ENCODE measurements around the gene RPTOR. TPM values are rescaled to one million over a fixed set of nuclear protein-coding genes. Genes with fewer than 3 reads are reported as not detected.

The RPTOR gene
- total RNA-seq, 1 donor from 2014 or later, result 32.3 TPM

DNA sequence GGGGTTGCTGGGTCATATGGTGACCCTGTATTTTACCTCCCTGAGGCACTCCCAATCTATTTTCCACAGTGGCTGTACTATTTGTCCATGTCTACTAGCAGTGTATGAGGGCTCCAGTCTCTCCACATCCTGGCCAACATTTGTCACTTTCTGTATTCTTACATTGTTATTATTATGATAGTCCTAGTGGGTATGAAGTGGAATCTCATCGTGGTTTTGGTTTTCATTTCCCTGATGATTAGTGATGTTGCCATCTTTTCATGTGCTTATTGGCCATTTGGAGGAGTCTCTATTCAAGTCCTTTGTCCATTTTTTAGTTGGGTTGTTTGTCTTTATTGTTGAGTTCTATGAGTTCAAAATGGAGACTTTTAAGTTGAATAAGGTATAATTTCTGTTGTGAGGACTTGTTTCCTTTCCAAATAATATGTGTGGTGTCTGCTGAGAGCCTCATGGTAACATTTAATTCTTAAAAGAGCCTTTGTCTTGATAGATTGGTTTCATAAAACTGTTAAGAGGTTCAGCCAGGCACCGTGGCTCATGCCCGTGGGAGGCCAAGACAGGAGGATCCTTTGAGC, 108.2 kb downstream of the RPTOR start:
- intact Hi-C loops (cut with DNase I), result no loop called here
- DNase-seq (ENCODE audit: low spot score), result no peak

GRCh38 chr17:80653856-80654255, 109.2 kb downstream of the RPTOR start:
- intact Hi-C loops (cut with DNase I), result no loop called here
- no peak for DNase-seq (ENCODE audit: low spot score)

DNA sequence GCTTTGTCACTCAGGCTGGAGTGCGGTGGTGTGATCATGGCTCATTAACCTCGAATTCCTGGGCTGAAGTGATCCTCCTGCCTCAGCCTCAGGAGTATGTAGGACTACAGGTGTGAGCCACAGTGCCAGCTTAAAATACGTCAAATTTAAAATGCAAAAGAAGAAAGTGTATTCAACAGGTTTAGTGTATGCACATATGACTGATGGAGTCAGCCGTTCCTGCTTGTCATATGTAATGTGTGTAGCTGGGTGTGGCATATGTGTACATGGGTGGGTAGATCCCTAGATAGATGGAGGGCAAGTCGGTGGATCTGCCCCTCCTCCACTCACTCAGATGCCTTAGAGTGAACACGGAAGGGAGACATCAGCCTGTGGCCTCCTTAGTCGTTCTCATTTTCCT, 111.0 kb downstream of the RPTOR start:
- intact Hi-C loops (cut with DNase I), result no loop called here
- no peak for DNase-seq (ENCODE audit: low spot score)

- intact Hi-C loops (cut with DNase I), result no loop called here
- DNase-seq (ENCODE audit: low spot score), result no peak
Observed at GRCh38 chr17:80656590-80656989, 112.0 kb downstream of the RPTOR start.

DNA sequence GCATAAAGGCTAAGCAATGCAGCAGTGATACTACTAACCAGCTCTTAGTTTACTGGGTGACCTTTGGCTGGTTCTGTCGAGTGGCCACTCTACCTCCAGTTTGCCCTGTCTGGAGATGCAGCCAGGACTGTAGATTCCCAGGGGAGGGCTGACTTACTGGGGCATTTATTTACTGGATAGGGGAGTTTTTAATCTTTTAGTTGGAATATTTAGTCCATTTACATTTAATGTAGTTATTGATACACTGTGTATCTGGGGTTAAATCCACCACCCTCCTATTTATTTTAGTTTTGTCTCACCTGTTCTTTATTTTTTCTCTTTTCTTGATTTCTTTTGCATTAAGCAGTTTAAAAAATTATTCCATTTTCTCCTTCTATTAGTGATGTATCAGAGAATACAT, 112.9 kb downstream of the RPTOR start:
- intact Hi-C loops (cut with DNase I), result no loop called here
- DNase-seq (ENCODE audit: low spot score), result no peak

GRCh38 chr17:80658821-80659220, 114.2 kb downstream of the RPTOR start:
- DNase-seq (ENCODE audit: low spot score), result no peak

DNA sequence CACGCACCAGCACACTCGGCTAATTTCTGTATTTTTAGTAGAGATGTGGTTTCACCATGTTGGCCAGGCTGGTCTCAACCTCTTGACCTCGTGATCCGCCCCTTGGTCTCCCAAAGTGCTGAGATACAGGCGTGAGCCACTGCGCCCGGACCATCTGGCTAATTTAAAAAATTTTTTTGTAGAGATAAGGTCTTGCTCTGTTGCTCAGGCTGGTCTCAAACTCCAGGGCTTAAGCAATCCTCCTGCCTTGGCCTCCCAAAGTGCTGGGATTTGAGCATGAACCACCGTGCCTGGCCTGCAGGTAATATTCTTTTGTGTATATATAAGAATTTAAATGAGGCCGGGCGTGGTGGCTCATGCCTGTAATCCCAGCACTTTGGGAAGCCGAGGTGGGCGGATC, 115.0 kb downstream of the RPTOR start:
- DNase-seq (ENCODE audit: low spot score), result no peak
- intact Hi-C loops (cut with DNase I), result no loop called here

More at GRCh38 chr17:80658821-80659220, 114.2 kb downstream of the RPTOR start:
- intact Hi-C loops (cut with DNase I), result no loop called here

- intact Hi-C loops (cut with DNase I), result no loop called here
- no peak for DNase-seq (ENCODE audit: low spot score)
Observed at GRCh38 chr17:80660527-80661198, 116.0 kb downstream of the RPTOR start.

- no peak for DNase-seq (ENCODE audit: low spot score)
- intact Hi-C loops (cut with DNase I), result no loop called here
Observed at GRCh38 chr17:80662557-80662956, 117.9 kb downstream of the RPTOR start.

DNA sequence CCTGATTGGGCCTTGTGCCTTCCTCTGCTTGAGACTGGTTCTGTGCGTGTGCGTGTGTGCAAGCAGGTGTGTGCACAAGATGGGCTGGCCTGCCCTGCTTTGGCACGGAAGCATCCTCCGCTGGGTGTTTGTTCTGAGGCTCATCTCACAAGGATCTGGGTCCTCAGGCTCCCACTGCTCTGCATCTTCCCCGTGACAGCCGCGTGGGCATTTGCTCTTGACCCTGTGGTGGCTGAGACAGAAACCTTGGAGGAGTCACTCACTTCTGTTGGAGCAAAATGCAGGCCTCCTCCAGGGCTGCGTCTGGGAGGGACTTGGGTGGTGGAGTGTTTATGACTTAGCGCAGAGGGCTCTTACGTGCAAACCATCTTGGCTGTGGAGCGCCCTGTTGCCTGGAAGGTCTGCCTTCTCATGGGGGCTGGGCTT, 119.2 kb downstream of the RPTOR start:
- intact Hi-C loops (cut with DNase I), result no loop called here

GRCh38 chr17:80664217-80664790, 119.7 kb downstream of the RPTOR start:
- no peak for DNase-seq (ENCODE audit: low spot score)
- intact Hi-C loops (cut with DNase I), result no loop called here

More for the DNA sequence above, 119.2 kb downstream of the RPTOR start:
- DNase-seq (ENCODE audit: low spot score), result no peak

GRCh38 chr17:80665792-80666191, 121.2 kb downstream of the RPTOR start:
- intact Hi-C loops (cut with DNase I), result no loop called here
- no peak for DNase-seq (ENCODE audit: low spot score)

- intact Hi-C loops (cut with DNase I), result no loop called here
- DNase-seq (ENCODE audit: low spot score), result no peak
Observed at GRCh38 chr17:80666867-80667266, 122.2 kb downstream of the RPTOR start.

DNA sequence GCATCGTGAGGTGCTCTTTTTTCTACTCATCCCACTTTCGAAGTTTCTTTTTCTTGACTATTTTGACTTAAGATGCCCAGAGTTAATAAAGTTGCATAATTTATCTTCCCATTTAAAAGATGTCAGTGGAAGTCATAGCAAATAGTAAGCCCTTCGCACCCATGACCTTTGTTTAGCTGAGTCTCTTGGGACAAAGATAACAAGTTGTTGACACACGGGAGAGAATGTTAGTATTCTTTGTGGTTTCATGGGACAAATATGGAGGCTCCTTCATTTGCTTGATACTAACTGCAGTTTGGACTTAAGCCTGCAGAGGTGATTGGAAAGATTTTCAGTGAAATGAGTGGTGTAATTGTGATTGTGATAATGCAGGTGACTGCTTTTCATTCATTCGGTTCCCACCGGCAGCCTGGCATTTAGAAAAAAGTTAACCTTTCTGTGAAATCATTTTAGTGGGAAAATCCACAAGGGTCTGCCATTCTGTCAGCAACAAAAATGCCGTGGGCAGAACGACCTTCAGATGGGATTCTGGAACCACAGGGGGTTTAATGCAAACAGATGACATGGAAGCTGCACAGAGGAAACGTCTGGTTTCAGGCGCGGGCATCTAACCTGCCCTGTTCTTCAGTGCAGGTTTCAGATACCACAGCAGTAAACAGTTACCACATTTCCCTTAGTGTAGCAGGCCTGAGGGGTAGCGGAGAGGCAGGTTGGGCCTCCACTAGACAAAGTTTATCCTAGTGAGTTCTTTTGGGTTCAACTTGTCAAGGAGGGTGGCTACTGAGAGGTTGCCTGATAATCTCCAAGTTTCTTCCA, 123.0 kb downstream of the RPTOR start:
- DNase-seq (ENCODE audit: low spot score), result no peak
- intact Hi-C loops (cut with DNase I), result no loop called here

GRCh38 chr17:80668375-80669148, 123.9 kb downstream of the RPTOR start:
- intact Hi-C loops (cut with DNase I), result no loop called here
- no peak for DNase-seq (ENCODE audit: low spot score)

DNA sequence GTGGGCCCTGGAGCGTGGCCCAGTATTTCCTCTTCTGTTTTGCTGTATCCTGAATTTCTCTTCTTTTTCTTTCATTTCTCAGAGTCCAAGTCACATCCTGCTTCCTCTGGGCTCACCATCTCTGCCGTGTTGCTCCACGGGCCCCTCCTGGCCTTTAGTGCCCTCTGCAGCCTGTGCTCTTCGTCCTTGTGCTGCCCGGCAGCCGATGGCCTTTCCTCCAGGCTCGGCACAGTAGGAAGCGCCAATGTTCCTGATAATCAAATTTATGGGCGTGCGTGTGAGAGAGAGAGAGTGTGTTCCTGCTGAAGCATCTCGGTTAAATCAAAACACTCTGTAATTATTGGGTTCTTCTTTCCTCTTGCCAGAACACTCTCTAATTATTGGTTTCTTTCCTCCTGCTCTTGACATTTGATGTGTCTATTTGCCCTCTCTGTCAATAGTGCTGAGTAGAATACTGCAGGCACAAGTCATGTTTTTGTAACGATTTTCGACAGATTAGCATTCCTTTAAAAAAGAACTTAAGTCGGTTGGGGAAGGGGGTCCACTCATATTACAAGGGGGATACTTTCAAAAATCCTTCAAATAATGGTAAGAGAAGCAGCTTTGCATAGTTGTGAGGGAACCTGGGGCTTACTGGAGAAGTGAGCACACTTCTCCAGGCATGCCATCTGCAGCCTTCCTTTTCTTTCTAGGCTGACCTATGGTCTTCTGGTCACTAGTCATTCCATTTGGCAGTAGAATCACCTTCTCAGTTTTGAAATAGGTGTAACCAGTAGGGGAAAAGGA, 126.6 kb downstream of the RPTOR start:
- DNase-seq (ENCODE audit: low spot score), result no peak
- intact Hi-C loops (cut with DNase I), result no loop called here

DNA sequence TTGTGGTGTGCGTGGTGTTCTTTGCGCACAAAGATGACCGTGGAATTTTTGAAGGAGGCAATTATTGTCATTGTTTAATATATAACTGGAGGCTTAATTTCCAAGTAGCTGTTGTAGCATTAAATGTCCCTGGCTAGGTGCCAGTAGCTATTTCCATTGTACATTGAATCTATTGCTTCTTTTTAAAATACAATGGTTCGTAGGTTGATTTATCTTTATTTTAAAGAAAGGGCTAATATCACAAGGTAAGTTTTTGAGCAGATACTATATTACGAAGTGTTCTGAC, 127.1 kb downstream of the RPTOR start:
- no peak for DNase-seq (ENCODE audit: low spot score)
- intact Hi-C loops (cut with DNase I), result no loop called here

GRCh38 chr17:80673152-80673920, 128.7 kb downstream of the RPTOR start:
- no peak for DNase-seq (ENCODE audit: low spot score)
- intact Hi-C loops (cut with DNase I), result no loop called here

Measured in cardiac septum (tissue), 1 donor.